OCI-LY7 (cell line): ENCODE measurements around the gene CACNA1I.

Source experiments
- EZH2phosphoT487 ChIP-seq: fragments of 200-600 bp; sonication (generic); IDR thresholded peaks from 2 replicates; pipeline ENCODE4 v1.6.1; 2018; ENCODE audit warnings: low read depth, borderline replicate concordance, mild to moderate bottlenecking, mixed run types, antibody characterized with exemption, low read length, moderate library complexity, mixed read lengths
- TF ChIP-seq, protein P1 (sequence below): fragments of 200-600 bp; sonication (generic); conservative IDR thresholded peaks from 2 replicates; pipeline ENCODE4 v1.5.1; 2014; ENCODE audit warnings: mild to moderate bottlenecking, antibody characterized with exemption, low read length, moderate library complexity, mixed read lengths

DNA sequence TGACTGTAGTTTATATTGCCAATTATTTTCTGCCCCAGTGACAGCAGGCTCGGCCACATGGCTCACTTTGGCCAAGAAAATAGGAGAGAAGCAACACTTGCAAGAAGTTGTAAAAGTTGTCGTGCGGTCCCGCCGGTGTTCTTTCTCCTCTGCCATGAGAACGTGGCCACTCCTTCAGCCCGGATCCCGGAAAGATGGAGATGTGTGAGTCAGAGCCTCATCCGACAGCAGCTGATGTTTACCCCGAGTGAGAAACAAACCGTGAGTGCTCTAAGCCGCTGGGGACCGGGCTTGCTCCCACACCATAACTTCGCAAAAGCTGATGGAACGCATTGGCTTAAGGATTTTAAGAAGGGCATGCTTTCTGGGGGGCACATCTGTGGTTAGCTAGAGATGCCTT is 157.0 kb downstream of the CACNA1I start:
- TF ChIP-seq, protein P1, sequence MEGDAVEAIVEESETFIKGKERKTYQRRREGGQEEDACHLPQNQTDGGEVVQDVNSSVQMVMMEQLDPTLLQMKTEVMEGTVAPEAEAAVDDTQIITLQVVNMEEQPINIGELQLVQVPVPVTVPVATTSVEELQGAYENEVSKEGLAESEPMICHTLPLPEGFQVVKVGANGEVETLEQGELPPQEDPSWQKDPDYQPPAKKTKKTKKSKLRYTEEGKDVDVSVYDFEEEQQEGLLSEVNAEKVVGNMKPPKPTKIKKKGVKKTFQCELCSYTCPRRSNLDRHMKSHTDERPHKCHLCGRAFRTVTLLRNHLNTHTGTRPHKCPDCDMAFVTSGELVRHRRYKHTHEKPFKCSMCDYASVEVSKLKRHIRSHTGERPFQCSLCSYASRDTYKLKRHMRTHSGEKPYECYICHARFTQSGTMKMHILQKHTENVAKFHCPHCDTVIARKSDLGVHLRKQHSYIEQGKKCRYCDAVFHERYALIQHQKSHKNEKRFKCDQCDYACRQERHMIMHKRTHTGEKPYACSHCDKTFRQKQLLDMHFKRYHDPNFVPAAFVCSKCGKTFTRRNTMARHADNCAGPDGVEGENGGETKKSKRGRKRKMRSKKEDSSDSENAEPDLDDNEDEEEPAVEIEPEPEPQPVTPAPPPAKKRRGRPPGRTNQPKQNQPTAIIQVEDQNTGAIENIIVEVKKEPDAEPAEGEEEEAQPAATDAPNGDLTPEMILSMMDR: no peak
- TF ChIP-seq EZH2phosphoT487: no peak
